ENCODE data around the gene VPS45.

DNA sequence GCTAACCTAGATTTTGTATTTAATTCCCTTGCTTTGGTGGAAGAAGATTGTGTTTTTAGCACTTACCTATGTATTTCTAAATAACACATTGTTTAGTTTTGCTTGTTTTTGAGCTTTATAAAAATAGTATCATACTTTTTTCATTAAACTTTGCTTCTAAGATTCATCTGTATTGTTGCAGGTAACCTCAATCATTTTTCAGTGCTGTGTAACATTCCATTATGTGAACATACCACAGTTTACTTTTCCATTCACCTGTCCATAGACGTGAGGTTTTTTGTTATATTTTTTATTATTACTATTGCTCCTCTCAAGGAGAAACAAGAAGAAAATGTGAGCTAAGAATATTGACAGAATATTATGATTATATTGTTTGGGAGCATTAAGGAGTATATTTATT lies 67.0 kb downstream of the VPS45 start:
- TF ChIP-seq POLR2A (IDR thresholded peaks at IDR 0.05; ENCODE audit: low read length) = no peak
- TF ChIP-seq GATA1 (IDR thresholded peaks at IDR 0.05; ENCODE audit: low read depth, low read length) = no peak

Data from erythroblast (primary cell).